ENCODE measurements around the gene CACNA1G.

DNA sequence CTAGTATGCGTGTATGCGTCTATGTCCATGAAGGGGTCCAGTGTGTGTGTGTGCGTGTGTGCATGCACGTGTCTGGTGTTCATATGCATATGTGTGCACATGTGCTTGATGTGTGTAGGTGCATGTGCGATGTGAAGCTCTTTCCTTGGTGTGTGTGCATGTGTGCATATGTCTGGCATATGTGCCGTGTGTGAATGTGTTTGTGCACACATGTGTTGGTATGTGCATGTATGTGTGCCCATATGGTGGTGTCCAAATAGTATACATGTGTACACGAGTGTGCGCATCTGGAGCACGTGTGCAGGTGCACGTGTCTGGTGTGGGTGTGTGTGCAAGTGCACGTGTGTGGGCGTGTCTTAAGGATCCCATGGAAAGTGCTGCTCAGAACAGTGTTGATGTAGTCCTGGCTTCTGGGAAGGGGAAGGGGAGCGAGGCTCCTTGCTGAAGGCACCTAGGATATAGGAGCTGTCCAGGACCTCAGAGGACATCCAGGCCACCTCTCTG lies 17.0 kb downstream of the CACNA1G start:
- TF ChIP-seq, protein P1, sequence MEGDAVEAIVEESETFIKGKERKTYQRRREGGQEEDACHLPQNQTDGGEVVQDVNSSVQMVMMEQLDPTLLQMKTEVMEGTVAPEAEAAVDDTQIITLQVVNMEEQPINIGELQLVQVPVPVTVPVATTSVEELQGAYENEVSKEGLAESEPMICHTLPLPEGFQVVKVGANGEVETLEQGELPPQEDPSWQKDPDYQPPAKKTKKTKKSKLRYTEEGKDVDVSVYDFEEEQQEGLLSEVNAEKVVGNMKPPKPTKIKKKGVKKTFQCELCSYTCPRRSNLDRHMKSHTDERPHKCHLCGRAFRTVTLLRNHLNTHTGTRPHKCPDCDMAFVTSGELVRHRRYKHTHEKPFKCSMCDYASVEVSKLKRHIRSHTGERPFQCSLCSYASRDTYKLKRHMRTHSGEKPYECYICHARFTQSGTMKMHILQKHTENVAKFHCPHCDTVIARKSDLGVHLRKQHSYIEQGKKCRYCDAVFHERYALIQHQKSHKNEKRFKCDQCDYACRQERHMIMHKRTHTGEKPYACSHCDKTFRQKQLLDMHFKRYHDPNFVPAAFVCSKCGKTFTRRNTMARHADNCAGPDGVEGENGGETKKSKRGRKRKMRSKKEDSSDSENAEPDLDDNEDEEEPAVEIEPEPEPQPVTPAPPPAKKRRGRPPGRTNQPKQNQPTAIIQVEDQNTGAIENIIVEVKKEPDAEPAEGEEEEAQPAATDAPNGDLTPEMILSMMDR (IDR thresholded peaks at IDR 0.05), result no peak
- TF ChIP-seq POLR2A (IDR thresholded peaks at IDR 0.05), result no peak

Measured in breast epithelium (tissue), 3 donors.